Measurements from ENCODE around the gene PRPF19.

DNA sequence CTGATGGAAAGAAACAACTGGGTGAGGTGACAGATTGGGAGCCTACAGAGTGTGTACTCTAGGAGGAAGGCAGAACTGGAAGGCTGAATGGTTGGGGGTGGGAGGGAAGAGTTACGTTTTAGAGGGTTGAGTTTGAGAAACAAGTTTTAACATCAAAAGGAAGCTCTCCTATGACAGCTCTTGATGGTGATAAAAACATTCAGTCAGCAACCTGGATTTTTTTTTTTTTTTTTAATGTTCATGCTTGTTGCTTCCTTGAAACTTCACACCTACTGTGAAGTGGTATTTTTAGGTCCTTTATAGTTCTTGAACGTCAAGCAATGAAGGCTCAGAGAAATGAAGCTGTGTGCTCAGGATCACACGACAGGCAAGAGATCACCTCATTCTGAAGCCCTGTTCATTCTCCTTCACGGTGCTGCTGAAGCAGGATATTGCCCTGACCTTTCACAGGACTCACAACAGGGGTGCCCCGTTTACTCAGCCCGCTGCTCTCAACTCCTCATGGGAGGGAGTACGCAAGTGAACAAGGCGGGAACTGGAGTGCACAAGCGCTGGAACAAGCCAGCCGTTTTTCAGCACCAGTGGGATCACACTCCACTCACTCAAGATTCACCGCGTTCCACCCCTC lies 6.0 kb upstream of the PRPF19 start:
- TF ChIP-seq POLR2AphosphoS5 (IDR thresholded peaks at IDR 0.05) (no peak), CTCF (IDR thresholded peaks at IDR 0.05) (no peak)
